HG03460 (cell line): ENCODE data around the gene KCNAB1.
"Not testable (repeated sequence)": the region's sequence is repeated elsewhere in the genome, so short reads cannot be mapped to it uniquely, and the experiment has no call there.

Experiments used
- ATAC-seq: cut with Tn5 transposase; IDR thresholded peaks from one replicate; pipeline ENCODE4 v1.9.1; 2021; ENCODE audit not compliant: unreplicated experiment

Gene KCNAB1

DNA sequence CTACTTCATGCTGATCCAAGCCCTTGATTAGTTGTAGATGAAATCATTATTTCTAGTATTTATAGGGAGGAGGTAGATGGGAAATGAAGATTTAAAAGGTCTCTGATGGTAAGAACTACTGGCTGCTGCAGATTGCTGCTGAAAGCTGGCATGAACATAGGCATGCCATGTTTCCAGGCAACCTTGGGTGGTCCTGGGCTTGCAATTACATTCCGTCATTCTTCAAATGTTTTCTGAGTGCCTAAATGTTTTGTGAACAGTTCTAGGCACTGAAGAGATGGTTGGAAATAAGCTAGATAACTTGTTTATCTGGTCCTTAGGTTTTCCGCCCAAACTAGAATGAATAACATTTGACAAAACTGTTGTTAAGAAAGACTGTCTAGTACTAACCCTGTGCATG, 95.8 kb downstream of the KCNAB1 start:
- no peak for ATAC-seq

GRCh38 chr3:156216852-156217251, 96.5 kb downstream of the KCNAB1 start:
- no peak for ATAC-seq

GRCh38 chr3:156217674-156218352, 97.4 kb downstream of the KCNAB1 start:
- ATAC-seq: no peak

DNA sequence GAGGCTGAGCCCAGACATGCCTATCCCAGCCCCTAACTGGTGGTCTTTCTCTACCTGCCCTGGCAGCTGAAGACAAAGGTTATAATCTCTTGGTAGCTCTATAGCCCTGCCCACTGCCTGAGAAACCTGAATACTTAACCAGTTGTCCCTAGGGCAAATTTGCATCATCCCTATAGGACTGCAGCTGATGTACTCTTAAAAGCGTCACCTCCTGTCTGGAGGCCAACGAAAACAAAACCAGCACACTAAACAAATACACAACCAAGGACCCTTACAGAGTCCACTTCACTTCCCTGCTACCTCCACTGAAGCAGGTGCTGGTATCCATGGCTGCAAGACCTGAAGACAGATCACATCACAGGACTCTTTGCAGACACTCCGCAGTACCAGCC, 98.0 kb downstream of the KCNAB1 start:
- ATAC-seq: no peak

- not testable (repeated sequence) for ATAC-seq
Measured at GRCh38 chr3:156222381-156222780, 102.0 kb downstream of the KCNAB1 start.

DNA sequence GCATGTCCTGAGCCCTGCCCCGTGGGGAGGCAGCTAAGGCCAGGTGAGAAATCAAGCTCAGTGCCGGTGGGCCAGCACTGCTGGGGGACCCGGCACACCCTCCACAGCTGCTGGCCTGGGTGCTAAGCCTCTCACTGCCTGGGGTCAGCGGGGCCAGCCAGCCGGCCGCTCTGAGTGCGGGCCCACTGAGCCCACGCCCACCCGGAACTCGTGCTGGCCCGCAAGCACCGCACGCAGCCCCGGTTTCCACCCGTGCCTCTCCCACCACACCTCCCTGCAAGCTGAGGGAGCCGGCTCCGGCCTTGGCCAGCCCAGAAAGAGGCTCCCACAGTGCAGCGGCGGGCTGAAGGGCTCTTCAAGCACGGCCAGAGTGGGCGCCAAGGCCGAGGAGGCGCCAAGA, 103.7 kb downstream of the KCNAB1 start:
- ATAC-seq: not testable (repeated sequence)

- ATAC-seq: no peak
Measured at GRCh38 chr3:156226676-156227420, 106.5 kb downstream of the KCNAB1 start.

DNA sequence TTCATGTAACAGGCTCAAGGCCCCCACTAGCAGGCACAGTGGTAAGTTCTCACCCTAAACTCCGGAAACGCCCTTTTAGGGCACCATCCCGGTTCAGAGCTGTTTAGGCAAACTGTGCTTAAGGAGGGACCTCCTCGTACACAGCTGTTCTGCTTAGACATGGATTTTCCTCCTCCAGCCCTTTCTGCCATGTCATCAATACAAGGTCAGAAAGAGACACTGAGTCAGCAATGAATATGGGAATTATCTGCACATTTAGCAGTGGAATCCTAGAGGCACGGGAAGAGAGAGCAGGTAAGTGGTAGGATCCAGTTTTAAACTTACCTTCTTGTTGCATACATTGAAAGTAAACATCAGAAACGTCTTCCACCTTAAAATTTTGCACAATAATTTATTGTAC, 107.3 kb downstream of the KCNAB1 start:
- ATAC-seq: no peak

DNA sequence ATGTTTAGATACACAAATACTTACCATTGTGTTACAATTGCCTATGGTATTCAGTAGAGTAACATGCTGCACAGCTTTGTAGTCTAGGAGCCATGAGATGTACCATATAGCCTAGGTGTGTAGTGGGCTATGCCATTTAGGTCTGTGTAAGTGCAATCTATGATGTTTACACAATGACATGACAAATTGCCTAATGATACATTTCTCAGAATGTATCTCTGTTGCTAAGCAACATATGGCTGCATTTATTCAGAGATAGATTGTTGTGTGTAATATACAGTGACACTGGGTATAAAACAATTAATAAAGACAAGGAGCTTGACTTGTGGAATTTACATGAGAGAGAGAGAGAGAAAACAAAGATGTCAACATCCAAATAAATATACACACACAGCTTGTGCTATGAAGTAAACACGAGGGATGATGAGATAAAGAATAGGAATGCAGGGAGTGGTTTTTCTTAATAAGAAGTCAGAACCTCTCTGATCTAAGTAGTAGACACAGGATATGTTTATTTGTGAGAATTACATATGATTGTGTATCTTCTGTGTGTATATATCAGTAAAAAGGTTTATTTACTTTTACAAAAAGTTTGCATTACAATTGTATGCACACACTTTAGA, 110.0 kb downstream of the KCNAB1 start:
- no peak for ATAC-seq

GRCh38 chr3:156231221-156231620, 110.8 kb downstream of the KCNAB1 start:
- ATAC-seq: not testable (repeated sequence)

DNA sequence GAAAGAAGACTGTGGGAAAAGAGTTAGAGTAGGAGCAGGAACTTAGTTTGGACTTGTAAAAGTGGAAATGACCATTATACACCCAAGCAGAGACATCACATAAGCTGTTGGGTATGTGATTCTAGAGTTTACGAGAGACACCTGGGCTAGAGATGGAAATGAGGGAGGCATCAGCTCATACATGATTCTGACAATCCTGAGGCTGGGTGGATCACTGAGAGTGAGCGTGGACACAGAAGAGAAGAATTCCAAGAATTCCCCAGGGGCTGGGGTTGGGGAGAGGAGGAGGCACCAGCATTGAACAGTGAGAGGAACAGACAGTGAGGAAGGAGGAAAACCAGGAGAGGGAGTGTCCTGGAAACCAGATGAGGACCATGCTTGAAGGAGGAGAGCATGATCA, 113.5 kb downstream of the KCNAB1 start:
- no peak for ATAC-seq

GRCh38 chr3:156236556-156237260, 116.3 kb downstream of the KCNAB1 start:
- no peak for ATAC-seq

- ATAC-seq: no peak
Measured at GRCh38 chr3:156240642-156241041, 120.3 kb downstream of the KCNAB1 start.

- ATAC-seq: no peak
Measured at GRCh38 chr3:156246961-156247725, 126.8 kb downstream of the KCNAB1 start.

DNA sequence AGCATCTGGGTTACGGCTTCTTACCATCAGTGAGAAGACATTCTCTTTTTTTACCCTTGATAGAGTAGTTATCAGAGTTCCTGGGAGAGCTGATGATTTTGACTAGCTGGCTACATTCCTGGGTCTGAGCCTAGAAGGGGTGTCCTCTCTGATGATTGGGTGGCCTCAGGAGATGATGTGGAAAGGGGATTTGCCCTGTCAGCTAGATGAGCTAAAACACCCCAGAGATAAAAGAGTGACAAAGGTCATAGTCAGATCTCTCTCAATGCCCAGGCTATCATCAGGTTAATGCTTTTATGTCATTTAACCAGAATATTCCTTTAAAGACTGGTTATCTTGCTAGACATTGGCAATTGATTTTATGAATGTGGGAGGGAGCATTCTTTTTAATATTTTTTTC, 130.2 kb downstream of the KCNAB1 start:
- ATAC-seq: no peak

DNA sequence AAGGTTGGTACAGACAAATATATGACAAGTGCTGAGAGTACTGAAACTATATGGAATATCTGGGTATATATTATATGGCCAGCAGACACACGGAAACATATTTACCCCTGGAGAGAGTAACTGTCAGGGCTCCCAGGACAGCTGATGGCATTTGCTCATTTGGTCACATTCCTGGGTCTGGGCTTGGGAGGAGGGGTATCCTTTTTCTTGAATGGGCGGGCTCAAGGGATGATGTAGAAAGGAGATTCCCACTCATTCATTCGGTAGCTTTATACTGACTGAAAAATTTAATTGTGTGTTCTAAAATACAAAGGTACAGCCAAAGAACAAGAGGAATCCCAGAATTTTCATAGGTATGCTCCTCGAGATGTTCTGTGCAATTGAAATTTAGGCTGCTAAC, 131.0 kb downstream of the KCNAB1 start:
- ATAC-seq: no peak

GRCh38 chr3:156252656-156253055, 132.3 kb downstream of the KCNAB1 start:
- no peak for ATAC-seq

DNA sequence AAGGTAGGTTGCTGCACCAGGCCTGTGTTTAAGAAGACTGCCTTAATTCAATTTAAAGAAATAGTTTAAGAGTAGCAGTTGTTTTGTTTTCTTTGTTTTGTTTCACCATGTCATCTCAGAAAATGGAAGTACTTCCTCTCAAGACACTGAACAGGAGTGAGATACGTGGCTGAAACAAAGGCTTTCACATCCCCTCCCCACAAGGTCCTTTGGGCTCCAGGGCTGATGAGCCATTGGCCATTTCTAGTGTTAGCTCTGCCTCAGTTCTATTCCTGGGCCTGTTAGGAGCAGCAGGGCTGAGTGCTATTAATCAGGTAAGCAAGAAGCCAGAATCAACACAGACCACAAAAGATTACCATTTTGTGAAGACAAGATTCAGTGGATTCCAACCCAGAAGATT, 132.8 kb downstream of the KCNAB1 start:
- no peak for ATAC-seq

DNA sequence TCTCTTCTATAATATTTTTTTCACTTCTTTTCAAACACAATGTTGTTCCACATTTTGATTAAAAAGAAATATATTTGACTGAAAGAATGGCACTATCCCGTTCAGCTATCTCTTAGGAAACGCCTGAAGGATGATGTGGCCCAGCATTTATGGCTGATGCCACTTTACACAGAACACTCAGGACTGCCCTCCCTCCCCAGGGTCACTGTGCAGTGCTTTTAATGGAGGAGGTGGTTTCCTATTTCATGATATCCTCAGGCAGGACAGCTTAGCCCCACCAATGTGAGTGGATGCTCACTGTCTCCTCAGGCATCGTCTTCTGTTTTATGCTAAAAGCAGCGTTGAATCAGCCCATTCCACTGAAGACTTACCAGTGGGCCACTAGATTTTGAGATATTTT, 135.9 kb downstream of the KCNAB1 start:
- no peak for ATAC-seq

GRCh38 chr3:156256945-156257344, 136.6 kb downstream of the KCNAB1 start:
- no peak for ATAC-seq

GRCh38 chr3:156258301-156258700, 137.9 kb downstream of the KCNAB1 start:
- ATAC-seq: no peak
